ENCODE results near the gene TK1. TPM values are rescaled to one million over a fixed set of nuclear protein-coding genes. Genes with fewer than 3 reads are reported as not detected.
"Not testable (repeated sequence)": the region's sequence is repeated elsewhere in the genome, so short reads cannot be mapped to it uniquely, and the experiment has no call there.

Gene TK1
- total RNA-seq, 1 experiment from 2014 or later: 153 TPM

- no peak for DNase-seq (ENCODE audit: low read depth)
Measured at GRCh38 chr17:78179372-78179771, 7.5 kb downstream of the TK1 start.

GRCh38 chr17:78176548-78177025, 10.3 kb downstream of the TK1 start:
- DNase-seq (ENCODE audit: low read depth): peak; percentile 32

GRCh38 chr17:78175643-78175981, 11.2 kb downstream of the TK1 start:
- no peak for DNase-seq (ENCODE audit: low read depth)

GRCh38 chr17:78174870-78175642, 11.8 kb downstream of the TK1 start:
- DNase-seq (ENCODE audit: low read depth): no peak

- no peak for DNase-seq (ENCODE audit: low read depth)
Measured at GRCh38 chr17:78174346-78174869, 12.4 kb downstream of the TK1 start.

GRCh38 chr17:78173097-78173715, 13.6 kb downstream of the TK1 start:
- no peak for DNase-seq (ENCODE audit: low read depth)

GRCh38 chr17:78172249-78173051, 14.4 kb downstream of the TK1 start:
- no peak for DNase-seq (ENCODE audit: low read depth)

- not testable (repeated sequence) for DNase-seq (ENCODE audit: low read depth)
Measured at GRCh38 chr17:78171591-78172248, 15.1 kb downstream of the TK1 start.

- DNase-seq (ENCODE audit: low read depth): no peak
Measured at GRCh38 chr17:78170692-78171590, 15.9 kb downstream of the TK1 start.

GRCh38 chr17:78168903-78169793, 17.7 kb downstream of the TK1 start:
- peak; percentile 54 for DNase-seq (ENCODE audit: low read depth)

GRCh38 chr17:78168242-78168902, 18.5 kb downstream of the TK1 start, which contains the start of gene SYNGR2:
TSS of gene SYNGR2 (plus strand) at chr17:78168581. CDS start at chr17:78168617, 36 bp downstream.
- peak; percentile 61 for DNase-seq (ENCODE audit: low read depth)

- no peak for DNase-seq (ENCODE audit: low read depth)
Measured at GRCh38 chr17:78166416-78166815, 20.4 kb downstream of the TK1 start.

GRCh38 chr17:78164748-78165607, 21.9 kb downstream of the TK1 start:
- DNase-seq (ENCODE audit: low read depth): no peak

- DNase-seq (ENCODE audit: low read depth): no peak
Measured at GRCh38 chr17:78163881-78164747, 22.7 kb downstream of the TK1 start.

- DNase-seq (ENCODE audit: low read depth): no peak
Measured at GRCh38 chr17:78159575-78160158, 27.2 kb downstream of the TK1 start.
